H1 (cell line): ENCODE measurements around the gene BMERB1. TPM values are rescaled to one million over a fixed set of nuclear protein-coding genes. Genes with fewer than 3 reads are reported as not detected.

ENCODE experiments used
- CTCF ChIA-PET: fragments of 300-600 bp; sonication (Branson Sonifier 250); formaldehyde crosslinking; loops from one replicate; lab custom pipeline; 2021; ENCODE audit not compliant: partially characterized antibody; lab: Charles Lee
- POLR2A ChIA-PET: fragments of 300-600 bp; sonication (Branson Sonifier 250); formaldehyde crosslinking; loops from one replicate; lab custom pipeline; 2021; ENCODE audit warnings: inconsistent platforms; ENCODE audit not compliant: partially characterized antibody; lab: Charles Lee
- DNase-seq, 2 experiments: peaks; one replicate each; pipeline versions ENCODE4 v3.0.0 to v3.0.0-alpha.2; 2010 to 2022; ENCODE audit warnings: low spot score in 2 of 2, low read depth in 1 of 2, mixed read lengths in 1 of 2
- FAIRE-seq: peaks from 2 replicates; lab custom pipeline; 2011; peaks lifted over from hg19 to GRCh38; lab: Jason Lieb, UNC
- H2AFZ ChIP-seq: 2 replicates; pipeline ENCODE4 v1.8.1; 2012; ENCODE audit warnings: low read length, inconsistent platforms
- H2AK5ac ChIP-seq: 2 replicates; pipeline ENCODE4 v1.6.1; 2013; ENCODE audit warnings: low read depth, low read length
- H2BK120ac ChIP-seq: replicated peaks from 2 replicates; pipeline ENCODE3; 2013; ENCODE audit warnings: low read depth, low read length, inconsistent platforms
- H2BK12ac ChIP-seq: 2 replicates; pipeline ENCODE4 v1.6.1; 2013; ENCODE audit warnings: low read depth, low read length
- H2BK15ac ChIP-seq: 2 replicates; pipeline ENCODE4 v1.6.1; 2013; ENCODE audit warnings: low read length
- H2BK20ac ChIP-seq: 2 replicates; pipeline ENCODE4 v1.6.1; 2013; ENCODE audit warnings: low read length
- H2BK5ac ChIP-seq: 2 replicates; pipeline ENCODE4 v1.6.1; 2013; ENCODE audit warnings: low read depth, low read length
- H3K14ac ChIP-seq: 2 replicates; pipeline ENCODE4 v1.6.1; 2013; ENCODE audit warnings: inconsistent platforms; ENCODE audit not compliant: insufficient read length
- H3K18ac ChIP-seq: 2 replicates; pipeline ENCODE4 v1.6.1; 2013; ENCODE audit warnings: low read length; ENCODE audit errors: extremely low read depth
- H3K23ac ChIP-seq: 2 replicates; pipeline ENCODE4 v1.6.1; 2013; ENCODE audit warnings: inconsistent platforms; ENCODE audit not compliant: insufficient read length
- H3K23me2 ChIP-seq: 2 replicates; pipeline ENCODE4 v1.6.1; 2013; ENCODE audit warnings: low read depth, low read length
- H3K27ac ChIP-seq: 2 replicates; pipeline ENCODE4 v1.6.1; 2011; ENCODE audit warnings: low read depth, low read length, inconsistent platforms
- H3K27me3 ChIP-seq, 4 experiments: replicated peaks in 1 of 4; 1 replicate in 1 of 4; 2 replicates in 3 of 4; pipeline versions ENCODE4 v1.6.1 to v1.8.1; 2011 to 2013; ENCODE audit warnings: low read length in 3 of 4, mild to moderate bottlenecking in 3 of 4, inconsistent platforms in 2 of 4, mixed read lengths in 2 of 4, moderate library complexity in 1 of 4; ENCODE audit not compliant: control insufficient read depth in 3 of 4, insufficient read depth in 3 of 4; ENCODE audit errors: extremely low read depth in 1 of 4
- H3K36me3 ChIP-seq, 4 experiments: 2 replicates each; pipeline versions ENCODE4 v1.6.1 to v1.8.1; 2011 to 2013; ENCODE audit warnings: mild to moderate bottlenecking in 4 of 4, low read length in 3 of 4, moderate library complexity in 2 of 4, control low read depth in 1 of 4, inconsistent platforms in 1 of 4; ENCODE audit not compliant: insufficient read depth in 4 of 4, control insufficient read depth in 2 of 4
- H3K4ac ChIP-seq: replicated peaks from 2 replicates; pipeline ENCODE3; 2013; ENCODE audit warnings: low read length, low read depth, mixed read lengths, inconsistent platforms; ENCODE audit not compliant: insufficient read length
- H3K4me1 ChIP-seq, 4 experiments: replicated peaks in 1 of 4; 1 replicate in 1 of 4; 2 replicates in 3 of 4; pipeline versions ENCODE4 v1.6.1 to v1.8.1; 2011 to 2013; ENCODE audit warnings: low read length in 3 of 4, inconsistent platforms in 2 of 4, mixed read lengths in 1 of 4; ENCODE audit not compliant: insufficient read depth in 4 of 4, control insufficient read depth in 3 of 4
- H3K4me2 ChIP-seq, 2 experiments: 2 replicates each; pipeline versions ENCODE4 v1.6.1 to v1.8.1; 2011 to 2013; ENCODE audit warnings: low read depth in 2 of 2, low read length in 2 of 2, control low read depth in 1 of 2, inconsistent platforms in 1 of 2, mild to moderate bottlenecking in 1 of 2; ENCODE audit not compliant: insufficient read depth in 1 of 2
- H3K4me3 ChIP-seq, 4 experiments: fragments of 200-600, 300-600 bp in 1 of 4; sonication (generic), shearing (Covaris generic), sonication (Bioruptor Twin) in 1 of 4; 2 replicates each; pipeline versions ENCODE4 v1.5.1 to v1.8.1; 2011 to 2016; ENCODE audit warnings: low read length in 4 of 4, low read depth in 3 of 4, control low read depth in 2 of 4, inconsistent platforms in 2 of 4, mild to moderate bottlenecking in 2 of 4, mixed read lengths in 1 of 4, moderate library complexity in 1 of 4; ENCODE audit not compliant: insufficient read depth in 2 of 4; ENCODE audit errors: extremely low read depth in 1 of 4
- H3K56ac ChIP-seq: replicated peaks from 2 replicates; pipeline ENCODE3; 2013; ENCODE audit warnings: low read depth, mild to moderate bottlenecking, mixed read lengths, low read length, inconsistent platforms; ENCODE audit not compliant: insufficient read length
- H3K79me1 ChIP-seq: 2 replicates; pipeline ENCODE4 v1.6.1; 2013; ENCODE audit warnings: low read depth, low read length, control low read depth
- H3K79me2 ChIP-seq, 2 experiments: 2 replicates each; pipeline versions ENCODE4 v1.6.1 to v1.8.1; 2012 to 2013; ENCODE audit warnings: low read length in 2 of 2, mild to moderate bottlenecking in 2 of 2, inconsistent platforms in 1 of 2; ENCODE audit not compliant: insufficient read depth in 2 of 2, control insufficient read depth in 1 of 2
- H3K9ac ChIP-seq, 4 experiments: replicated peaks in 1 of 4; 1 replicate in 1 of 4; 2 replicates in 3 of 4; pipeline versions ENCODE4 v1.6.1 to v1.8.1; 2011 to 2013; ENCODE audit warnings: low read depth in 3 of 4, low read length in 3 of 4, control low read depth in 2 of 4, mild to moderate bottlenecking in 2 of 4, moderate library complexity in 2 of 4, inconsistent platforms in 1 of 4; ENCODE audit errors: extremely low read depth in 1 of 4
- H3K9me3 ChIP-seq, 2 experiments: 2 replicates each; pipeline versions ENCODE4 v1.6.1 to v1.8.1; 2012 to 2013; ENCODE audit warnings: mild to moderate bottlenecking in 2 of 2, moderate library complexity in 2 of 2, control low read depth in 1 of 2, inconsistent platforms in 1 of 2, low read depth in 1 of 2, low read length in 1 of 2, mixed read lengths in 1 of 2; ENCODE audit not compliant: insufficient read depth in 2 of 2
- H4K20me1 ChIP-seq, 2 experiments: replicated peaks in 1 of 2; 2 replicates each; pipeline versions ENCODE3 to v1.8.1; 2011 to 2013; ENCODE audit warnings: inconsistent platforms in 2 of 2, low read length in 2 of 2, mild to moderate bottlenecking in 1 of 2; ENCODE audit not compliant: insufficient read depth in 2 of 2, control insufficient read depth in 1 of 2
- H4K5ac ChIP-seq: 2 replicates; pipeline ENCODE4 v1.6.1; 2013; ENCODE audit warnings: low read length, low read depth, mixed read lengths, inconsistent platforms; ENCODE audit not compliant: insufficient read length
- H4K8ac ChIP-seq: 2 replicates; pipeline ENCODE4 v1.8.0; 2013; ENCODE audit warnings: mild to moderate bottlenecking, moderate library complexity, low read length, inconsistent platforms; ENCODE audit not compliant: insufficient read depth; ENCODE audit errors: extremely low read depth
- H4K91ac ChIP-seq: replicated peaks from 2 replicates; pipeline ENCODE3; 2013; ENCODE audit warnings: low read length, mixed read lengths, inconsistent platforms; ENCODE audit not compliant: insufficient read length
- EZH2 ChIP-seq: fragments of 200-600 bp; sonication (generic); IDR thresholded peaks from 2 replicates; pipeline ENCODE4 v1.7.1; 2012; ENCODE audit warnings: low read depth, mild to moderate bottlenecking, moderate library complexity, low read length, inconsistent platforms; ENCODE audit not compliant: severe bottlenecking
- KDM5A ChIP-seq: fragments of 200-600 bp; IDR thresholded peaks from 2 replicates; pipeline ENCODE4 v1.7.1; 2012; ENCODE audit warnings: mild to moderate bottlenecking, low read length, inconsistent platforms, mixed read lengths
- POLR2A ChIP-seq, 2 experiments: IDR thresholded peaks; 1 replicate in 1 of 2; 2 replicates in 1 of 2; pipeline ENCODE4 v1.6.1; 2011; ENCODE audit warnings: low read depth in 2 of 2, low read length in 2 of 2, mild to moderate bottlenecking in 2 of 2; ENCODE audit errors: control extremely low read depth in 1 of 2
- SAP30 ChIP-seq: fragments of 300-600 bp; sonication (generic); IDR thresholded peaks from 2 replicates; pipeline ENCODE4 v1.7.1; 2012; ENCODE audit warnings: low read length, moderate library complexity, mild to moderate bottlenecking, inconsistent platforms; ENCODE audit not compliant: insufficient read depth, insufficient replicate concordance
- SIRT6 ChIP-seq: IDR thresholded peaks from one replicate; pipeline ENCODE4 v1.7.1; 2012; ENCODE audit warnings: low read length, inconsistent platforms
- SP1 ChIP-seq: IDR thresholded peaks from 2 replicates; pipeline ENCODE4 v1.6.1; 2011; ENCODE audit warnings: low read depth, low read length
- SRF ChIP-seq: IDR thresholded peaks from 2 replicates; pipeline ENCODE4 v1.6.1; 2011; ENCODE audit warnings: mild to moderate bottlenecking, low read depth, low read length, moderate library complexity
- TAF7 ChIP-seq: optimal IDR thresholded peaks from 2 replicates; pipeline ENCODE3; 2011; ENCODE audit warnings: low read depth, mild to moderate bottlenecking, inconsistent platforms, low read length, moderate library complexity, borderline replicate concordance
- TCF12 ChIP-seq: IDR thresholded peaks from 2 replicates; pipeline ENCODE4 v1.6.1; 2011; ENCODE audit warnings: low read depth, mild to moderate bottlenecking, low read length
- WGBS, 2 experiments: shearing (Covaris generic) in 1 of 2; methylation state at CpG; one replicate each; pipeline versions ENCODE4 v1.1.6 to v1.1.7; 2013 to 2015; ENCODE audit warnings: low lambda C conversion rate in 2 of 2, mixed read lengths in 2 of 2, inconsistent platforms in 1 of 2, low coverage in 1 of 2, missing lambda C conversion rate in 1 of 2; ENCODE audit not compliant: insufficient replicate concordance in 2 of 2, insufficient coverage in 1 of 2, insufficient read length in 1 of 2; ENCODE audit errors: extremely low coverage in 1 of 2, missing lambda C conversion rate in 1 of 2; 5-methylcytosine and 5-hydroxymethylcytosine counted together
- polyA plus RNA-seq, 7 experiments: library from polyadenylated mRNA; depleted of rRNA in 3 of 7; stranded (reverse) in 5 of 7; unstranded in 2 of 7; fragments of >200 nt in 5 of 7; fragments of 200-250 nt in 2 of 7; gene quantifications; 1 replicate in 5 of 7; 2 replicates in 1 of 7; 4 replicates in 1 of 7; pipeline versions ENCODE4 v1.2.1 to v1.2.3, GENCODE V29; 2011 to 2013; ENCODE audit warnings: missing spikeins in 2 of 7, mixed read lengths in 2 of 7
- total RNA-seq: library from RNA; stranded (reverse); fragmentation: NEBNext Ultra II Directional; extraction: Animal tissue kit (Norgen Biotek cat#: 25700); gene quantifications from 2 replicates; pipeline ENCODE4 v1.2.1, GENCODE V29; 2021

The BMERB1 gene
- total and polyA plus RNA-seq, 2 of the 8 experiments (the other 6 are each of a cell fraction or from before 2014, with no cell fraction given) = 23.5 to 27.1 TPM

DNA sequence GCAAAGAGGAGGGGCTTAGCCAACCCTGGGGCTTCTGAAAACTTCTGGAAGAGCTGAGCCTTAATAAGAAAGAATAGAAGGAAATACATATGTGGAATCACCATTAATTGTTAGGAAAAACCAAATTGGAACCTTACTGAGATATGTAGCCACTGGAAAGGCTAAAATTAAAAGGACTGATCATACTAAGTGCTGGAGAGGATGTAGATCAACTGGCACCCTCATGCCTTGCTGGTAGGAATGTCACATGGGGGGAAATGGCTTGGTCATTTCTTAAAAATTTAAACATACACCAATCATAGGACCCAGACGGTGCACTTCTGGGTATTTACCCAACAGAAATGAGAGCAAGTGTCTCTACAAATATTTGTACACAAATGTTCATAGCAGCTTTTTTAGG lies 11.1 kb downstream of the BMERB1 start:
- Histone ChIP-seq H3K36me3 (no peaks in the 10 kb centered on the region), H4K91ac (no peak overlapping the region), H3K23ac (no peak overlapping the region), H3K27ac (no peak overlapping the region), H3K4ac (no peak overlapping the region), H3K4me3 (no peak overlapping the region), H3K79me2 (peaks cover 0 to 6% of the 10 kb centered on the region in 2 experiments; a peak in 1 of 4 replicates), H3K27me3 (no peaks in the 10 kb centered on the region), H3K4me1 (no peaks in the 10 kb centered on the region), H3K79me1 (no peaks in the 10 kb centered on the region), H3K56ac (no peak overlapping the region), H3K23me2 (no peaks in the 10 kb centered on the region), H2BK12ac (no peak overlapping the region), H2BK5ac (no peak overlapping the region), H3K9ac (no peak overlapping the region), H3K4me2 (no peak overlapping the region), H2BK15ac (no peak overlapping the region), H4K20me1 (no peaks in the 10 kb centered on the region), H4K5ac (no peak overlapping the region), H4K8ac (no peak overlapping the region), H2BK120ac (no peak overlapping the region), H2AFZ (no peak overlapping the region), H2BK20ac (no peak overlapping the region), H3K14ac (no peak overlapping the region), H3K9me3 (no peaks in the 10 kb centered on the region), H2AK5ac (no peak overlapping the region), H3K18ac (no peak overlapping the region)
- CTCF ChIA-PET = interaction anchor here (1.4 kb wide), 2 partner anchors 16 to 19 kb away, joined by 4 to 5 read pairs; no protein-coding TSS in a partner anchor
- FAIRE-seq (no peak), DNase-seq (no peak)
- TF ChIP-seq TAF7 (no peak), POLR2A (IDR thresholded peaks at IDR 0.05; ENCODE audit: control extremely low read depth in 1 of 2, low read depth in 2 of 2, low read length in 2 of 2) (no peak), SAP30 (no peak), SP1 (no peak), SRF (no peak), SIRT6 (no peak), KDM5A (no peak), EZH2 (no peak), TCF12 (no peak)
- POLR2A ChIA-PET = no interaction called here
- 93% methylated on average over 1 of the region's 1 CpG; no CpG with 5 or more reads in 1 of the 2 experiments for WGBS, 2 experiments
